Measurements from ENCODE around the gene NUDT16.

NUDT16 gene

DNA sequence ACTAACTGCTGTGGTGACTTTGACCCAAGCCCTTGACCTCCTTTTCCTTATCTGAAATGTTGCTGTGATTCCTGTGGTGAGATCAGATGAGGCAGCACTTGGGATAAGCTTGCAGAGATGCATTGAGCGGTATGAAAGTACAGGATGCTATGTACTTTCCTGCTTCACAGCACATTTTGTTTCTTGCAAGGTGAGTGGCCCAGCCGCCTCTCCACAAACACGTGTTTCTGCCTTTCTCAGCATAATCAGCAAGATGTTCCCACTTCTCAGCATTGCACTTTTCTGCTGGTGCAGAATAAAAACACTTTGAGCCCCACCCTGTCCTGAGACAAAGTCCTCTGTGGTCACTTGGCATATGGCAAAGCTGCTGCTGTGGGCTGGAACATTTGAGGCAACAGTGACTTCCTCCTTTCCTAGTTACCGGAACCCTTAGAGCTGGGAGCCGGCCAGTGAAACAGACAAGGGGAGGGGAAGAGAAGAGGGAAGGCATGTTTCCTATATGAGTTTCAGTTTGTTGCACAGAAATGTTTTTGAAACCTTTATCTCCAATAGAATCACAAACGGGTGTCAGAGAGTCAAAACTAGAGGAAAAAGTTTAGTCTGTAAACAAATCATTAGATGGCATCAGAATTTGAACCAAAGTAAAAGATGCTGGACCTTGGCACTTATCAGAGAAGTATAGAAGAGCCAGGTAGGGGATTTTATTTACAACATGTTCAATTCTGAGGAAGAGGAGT is 5.0 kb downstream of the NUDT16 start:
- no peak for DNase-seq (ENCODE audit: low read depth, low spot score)

DNA sequence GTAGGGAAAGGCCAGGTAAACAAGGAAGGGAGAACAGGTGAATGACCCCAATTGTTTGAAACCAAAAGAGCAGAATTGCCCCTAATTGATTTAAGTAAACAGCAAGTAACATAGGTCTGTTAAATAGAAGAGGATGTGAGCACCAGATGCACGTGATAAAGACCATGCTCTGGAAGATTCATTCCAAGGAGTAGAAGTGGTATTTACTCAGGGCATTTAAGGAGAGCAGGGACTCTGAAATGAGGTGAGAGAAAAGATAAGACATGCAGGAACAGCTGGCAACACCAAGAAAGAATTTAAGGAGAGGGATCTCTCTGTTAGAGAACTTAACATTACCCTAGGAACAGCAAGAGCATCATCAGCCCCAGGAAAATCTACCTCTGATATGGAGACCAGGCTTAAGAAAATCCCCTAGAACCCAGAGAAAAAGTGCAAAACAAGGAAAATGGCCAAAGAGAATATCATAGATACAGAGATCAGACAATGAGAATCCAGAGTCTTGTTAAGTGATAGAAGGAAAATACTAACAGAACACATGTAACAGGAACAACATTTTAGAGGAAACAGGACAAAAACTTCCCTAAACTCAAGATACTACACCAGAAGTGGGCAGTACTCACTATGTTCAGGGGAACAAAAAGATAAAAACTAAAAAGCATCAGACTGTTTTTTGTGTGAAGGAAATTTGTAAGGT is 6.4 kb downstream of the NUDT16 start:
- no peak for DNase-seq (ENCODE audit: low read depth, low spot score)

DNA sequence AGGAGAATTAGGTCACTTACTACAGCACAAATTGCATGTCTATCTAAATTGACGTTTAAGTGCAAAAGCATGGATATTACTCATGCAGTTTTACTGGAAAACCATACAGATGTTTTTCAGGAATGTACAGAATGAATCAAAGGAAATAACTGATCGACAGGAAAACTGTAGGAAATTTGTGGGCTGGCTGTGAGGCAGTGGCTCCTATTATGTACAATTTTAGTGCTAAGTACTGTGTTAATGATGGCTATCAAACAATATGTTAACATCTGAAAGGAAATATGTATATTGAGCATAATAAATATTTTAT is 6.9 kb downstream of the NUDT16 start:
- no peak for DNase-seq (ENCODE audit: low read depth, low spot score)

DNA sequence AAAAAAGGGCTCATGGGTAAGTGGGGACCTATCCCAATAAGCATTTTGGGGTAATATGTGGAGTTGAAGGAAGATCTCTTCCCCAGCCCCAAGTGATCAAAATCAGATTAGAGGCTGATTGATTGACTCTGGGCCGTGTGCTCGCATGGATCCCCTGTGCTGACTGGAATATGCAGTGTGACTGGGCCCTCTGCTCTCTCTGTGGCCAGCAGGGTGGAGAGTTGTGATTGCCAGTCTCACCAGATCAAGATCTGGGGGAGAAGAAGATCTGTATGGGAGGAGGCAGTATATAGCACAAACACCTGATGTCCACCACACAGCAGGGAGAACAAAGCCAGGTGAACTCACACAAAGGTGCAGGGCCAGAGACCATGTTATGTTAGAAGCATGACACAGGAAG is 8.8 kb downstream of the NUDT16 start:
- no peak for DNase-seq (ENCODE audit: low read depth, low spot score)

DNA sequence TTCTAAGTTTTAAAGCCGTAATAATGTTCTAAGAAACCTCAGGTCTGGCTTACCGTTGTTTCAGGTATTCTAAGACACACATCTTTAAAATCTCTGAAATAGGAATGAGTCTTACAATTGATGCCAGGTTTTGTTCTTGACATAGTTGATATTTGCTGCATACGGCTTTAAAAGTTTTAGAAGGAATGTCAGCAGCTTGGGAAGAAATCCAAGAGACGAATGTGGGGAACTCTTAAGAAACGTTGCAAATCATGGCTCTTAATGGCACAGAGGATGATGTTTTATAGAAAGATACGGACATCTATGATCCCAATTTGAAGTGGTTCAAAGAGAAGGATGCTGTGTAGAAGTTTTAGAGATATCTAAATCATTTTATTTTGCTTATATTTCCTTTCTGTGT is 11.5 kb downstream of the NUDT16 start:
- DNase-seq (ENCODE audit: low read depth, low spot score) = no peak

DNA sequence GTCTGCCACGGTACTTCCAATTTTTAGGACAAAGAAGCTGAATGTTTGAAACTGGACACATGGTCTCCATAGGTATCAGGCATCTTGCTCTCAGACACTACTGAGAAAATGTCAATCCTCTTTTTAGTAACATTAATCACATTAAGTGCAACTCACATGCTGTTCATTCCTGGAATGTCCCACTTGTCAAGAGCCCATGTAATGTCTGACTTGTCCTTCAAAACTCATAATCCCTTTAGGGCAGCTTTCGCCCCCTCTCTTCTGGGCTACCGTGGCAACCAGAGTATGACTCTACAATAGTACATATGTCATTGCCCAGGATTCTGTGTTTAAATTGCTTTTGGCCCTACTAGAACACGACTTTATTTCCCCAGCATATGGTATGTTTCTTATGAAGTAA is 12.3 kb downstream of the NUDT16 start:
- DNase-seq (ENCODE audit: low read depth, low spot score) = no peak

DNA sequence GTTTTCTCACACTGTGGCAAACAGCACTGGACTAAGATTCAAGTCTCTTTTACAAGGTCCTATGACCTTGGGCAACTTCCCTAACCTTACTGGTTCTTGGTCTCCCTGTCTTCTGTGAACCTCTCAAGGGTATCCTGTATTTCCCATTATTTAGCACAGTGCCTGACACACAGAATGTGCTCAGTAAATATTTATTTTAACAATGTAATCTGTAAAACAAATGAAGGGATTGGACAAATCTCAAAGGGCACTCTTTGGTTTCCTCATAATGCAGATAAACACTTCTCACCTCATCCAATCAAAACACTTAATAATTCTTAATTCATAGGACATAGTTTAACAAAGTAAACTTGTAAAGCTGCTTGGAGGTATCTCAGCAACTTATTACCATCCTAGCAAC is 12.8 kb downstream of the NUDT16 start:
- no peak for DNase-seq (ENCODE audit: low read depth, low spot score)

DNA sequence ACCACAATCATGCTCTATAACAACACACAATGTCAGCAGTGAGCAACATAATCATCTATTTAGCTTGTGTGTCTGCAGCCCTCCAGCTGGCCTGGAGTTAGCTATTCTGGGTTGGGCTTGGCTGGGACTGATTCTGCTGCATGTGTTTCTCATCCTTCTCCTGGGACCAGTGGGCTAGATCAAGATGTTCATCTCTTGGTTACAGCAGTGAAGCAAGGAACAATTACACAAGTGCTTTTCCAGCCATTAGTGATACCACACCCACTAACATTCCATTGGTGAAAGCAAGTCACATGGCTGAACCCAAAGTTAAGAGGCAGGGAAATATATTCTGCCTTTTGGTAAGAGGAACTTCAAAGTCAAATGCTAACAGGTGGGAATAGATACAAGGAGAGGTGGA is 14.6 kb downstream of the NUDT16 start:
- no peak for DNase-seq (ENCODE audit: low read depth, low spot score)

DNA sequence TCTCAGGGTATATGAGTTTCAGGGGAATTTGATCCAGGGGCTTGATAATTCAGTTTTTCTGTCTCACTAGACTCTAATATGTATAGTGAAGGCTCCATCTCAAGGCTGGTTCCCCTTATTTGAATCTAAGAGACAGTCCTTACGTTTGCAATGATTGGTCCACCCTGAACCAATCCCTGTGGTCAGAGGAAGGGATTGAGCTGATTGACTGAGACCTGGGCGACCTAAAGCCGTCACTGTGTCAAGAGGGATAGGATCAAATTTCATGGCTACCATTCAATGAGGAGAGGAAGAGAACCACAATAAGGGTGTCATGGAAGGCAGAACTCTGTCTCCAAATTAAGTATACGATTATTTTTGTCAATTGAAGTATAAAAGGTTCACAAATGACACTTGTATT is 16.3 kb downstream of the NUDT16 start:
- no peak for DNase-seq (ENCODE audit: low read depth, low spot score)

DNA sequence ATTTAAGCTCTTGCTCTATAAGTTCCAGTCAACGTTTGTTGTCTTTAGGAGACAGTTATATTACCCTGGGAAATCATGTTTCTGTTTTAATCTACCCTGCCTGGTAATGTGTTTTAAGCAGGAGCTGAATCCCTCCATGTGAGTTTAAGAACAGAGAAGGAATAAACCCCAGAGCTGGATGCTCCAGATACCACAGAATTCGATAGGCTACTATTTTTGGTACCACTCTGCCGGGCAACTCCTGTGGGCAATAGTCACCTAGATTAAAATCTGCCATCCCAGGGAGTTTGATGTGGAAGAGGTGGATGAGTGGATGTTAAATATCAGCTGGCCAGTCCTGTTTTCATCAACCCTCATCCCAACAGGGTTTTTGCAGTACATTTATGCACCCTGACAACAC is 20.4 kb downstream of the NUDT16 start:
- DNase-seq (ENCODE audit: low read depth, low spot score) = no peak

DNA sequence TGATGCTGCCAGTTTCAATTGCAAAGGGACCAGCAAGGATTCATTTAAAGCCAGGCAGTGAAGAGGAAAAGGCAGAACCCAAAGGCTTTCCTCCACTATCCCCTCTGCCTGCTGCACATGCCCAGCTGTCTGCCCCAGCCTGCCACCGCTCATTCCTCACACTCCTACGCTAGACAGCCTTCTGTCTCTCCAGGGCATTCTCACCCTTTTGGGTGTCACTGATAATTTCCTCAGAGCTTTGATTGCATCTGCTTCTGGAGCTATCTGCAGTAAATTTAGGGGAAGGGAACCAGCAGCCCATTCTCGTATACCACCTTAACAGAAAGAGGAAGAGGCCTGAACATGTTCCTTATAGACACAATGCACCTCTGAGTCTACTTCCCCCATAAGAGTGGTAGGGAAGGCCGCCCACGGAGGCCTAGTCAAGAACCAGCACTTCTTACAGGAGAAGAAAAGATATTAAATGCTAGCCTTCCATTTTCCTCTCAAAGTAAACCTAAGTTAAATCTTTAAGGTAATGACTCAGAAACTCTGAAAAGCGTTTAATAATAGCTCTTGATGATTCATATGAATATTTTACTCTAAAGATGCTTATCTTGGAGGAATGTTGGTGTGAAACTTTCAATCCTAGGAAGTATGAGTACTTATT is 20.9 kb downstream of the NUDT16 start:
- no peak for DNase-seq (ENCODE audit: low read depth, low spot score)

DNA sequence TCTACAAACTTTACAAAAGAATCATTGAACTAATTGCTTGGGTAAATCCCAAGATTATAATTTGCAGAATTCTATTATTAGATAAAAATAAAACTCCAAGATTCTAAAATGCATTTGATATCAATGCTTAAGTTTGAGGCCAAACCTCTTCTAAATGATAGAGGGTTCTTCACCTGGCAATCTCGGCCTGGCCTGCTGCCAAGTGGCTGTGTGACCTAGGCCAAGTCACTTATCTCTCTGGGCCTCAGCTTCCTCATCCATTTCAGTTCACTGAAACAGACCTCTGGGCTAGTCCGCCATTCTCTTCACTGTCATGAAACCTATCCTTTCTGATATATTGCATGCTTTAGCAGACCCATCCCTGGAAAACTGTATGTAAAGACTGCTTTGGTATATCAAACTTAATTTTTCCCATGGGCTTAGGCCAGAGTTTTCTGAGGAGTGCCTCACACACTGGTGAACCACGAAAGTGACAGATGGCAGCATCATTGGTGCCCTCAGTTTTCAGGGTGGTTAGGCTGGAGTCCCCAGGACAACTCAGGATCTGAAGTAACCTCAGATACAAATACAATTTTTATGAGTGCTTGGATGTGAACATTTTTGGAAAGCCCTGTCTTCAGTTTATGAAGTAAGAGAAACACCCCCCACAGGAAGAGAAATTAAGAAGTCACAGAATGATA is 21.8 kb downstream of the NUDT16 start:
- DNase-seq (ENCODE audit: low read depth, low spot score) = no peak

DNA sequence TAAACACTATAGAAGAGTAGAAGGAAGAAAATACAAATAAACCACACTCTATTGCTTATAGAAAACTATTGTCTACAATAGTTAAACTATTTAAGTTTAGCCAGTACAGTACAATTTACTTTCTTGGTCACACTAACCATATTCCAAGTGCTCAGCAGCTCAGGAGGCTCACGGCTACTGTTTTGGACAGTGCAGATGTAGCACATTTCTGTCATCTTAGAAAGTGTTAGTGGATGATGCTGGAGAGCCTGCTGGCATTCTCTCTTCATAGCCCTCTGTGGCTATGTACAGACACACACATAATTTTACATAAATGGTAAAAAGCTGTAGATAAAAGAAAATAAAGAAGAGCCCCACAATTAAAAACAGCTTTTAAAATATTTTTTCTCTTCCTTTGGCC is 23.8 kb downstream of the NUDT16 start:
- no peak for DNase-seq (ENCODE audit: low read depth, low spot score)

DNA sequence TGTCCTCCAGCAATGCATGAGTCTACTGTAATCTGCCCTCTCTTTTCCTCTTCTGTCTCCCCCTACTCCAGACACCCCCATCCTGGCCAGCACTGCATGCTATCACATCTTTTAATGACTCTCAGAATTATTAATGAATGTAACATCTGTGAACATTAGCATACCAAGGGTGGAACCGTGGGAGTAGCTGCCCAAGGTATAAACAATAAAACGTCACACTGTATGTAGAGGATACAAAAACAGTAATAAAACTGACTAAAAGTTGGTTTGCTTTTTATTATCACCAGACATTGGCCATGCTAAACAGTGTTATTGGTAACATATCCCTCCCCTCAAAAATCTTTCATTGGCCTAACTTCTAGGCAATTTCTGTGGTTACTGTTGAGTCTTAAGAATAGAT is 24.7 kb downstream of the NUDT16 start:
- no peak for DNase-seq (ENCODE audit: low read depth, low spot score)

DNA sequence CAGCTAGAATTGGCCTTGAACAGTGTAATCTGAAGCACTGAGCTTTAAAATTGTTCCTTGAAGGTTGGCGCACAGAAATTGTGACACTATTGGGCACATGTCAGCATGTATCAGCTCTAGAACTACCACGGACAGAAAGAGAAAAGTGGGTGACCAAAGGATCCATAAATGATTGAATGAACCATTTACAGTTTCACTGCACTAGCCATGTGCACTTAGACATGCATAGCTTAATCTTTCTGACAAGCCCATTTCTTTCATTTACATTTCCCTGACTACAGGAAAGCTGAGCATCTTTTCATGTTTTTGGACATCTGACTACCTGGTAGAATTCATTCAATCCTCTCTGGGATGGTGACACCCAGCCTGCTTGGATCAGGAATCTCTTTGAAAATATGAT is 36.2 kb downstream of the NUDT16 start:
- no peak for DNase-seq (ENCODE audit: low read depth, low spot score)

DNA sequence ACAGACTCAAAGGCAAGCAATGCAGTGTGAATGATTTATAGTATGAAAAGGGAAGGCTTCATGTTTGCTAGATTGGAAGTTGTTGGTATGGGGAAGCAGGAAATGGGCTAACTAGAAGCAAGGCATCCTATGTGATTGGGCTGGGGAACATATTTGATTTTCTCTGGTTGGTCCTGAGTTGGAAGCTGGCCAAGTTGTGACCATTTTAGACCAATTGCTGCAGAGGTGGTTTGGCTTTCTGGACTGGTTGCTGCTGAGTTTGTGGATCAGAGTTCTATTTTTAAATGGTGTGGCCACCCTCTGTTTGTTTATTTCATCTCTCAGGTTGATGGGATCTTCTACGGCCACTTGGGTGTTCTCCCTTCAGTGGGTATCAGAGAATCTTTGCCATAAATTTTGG is 39.7 kb downstream of the NUDT16 start:
- no peak for DNase-seq (ENCODE audit: low read depth, low spot score)

DNA sequence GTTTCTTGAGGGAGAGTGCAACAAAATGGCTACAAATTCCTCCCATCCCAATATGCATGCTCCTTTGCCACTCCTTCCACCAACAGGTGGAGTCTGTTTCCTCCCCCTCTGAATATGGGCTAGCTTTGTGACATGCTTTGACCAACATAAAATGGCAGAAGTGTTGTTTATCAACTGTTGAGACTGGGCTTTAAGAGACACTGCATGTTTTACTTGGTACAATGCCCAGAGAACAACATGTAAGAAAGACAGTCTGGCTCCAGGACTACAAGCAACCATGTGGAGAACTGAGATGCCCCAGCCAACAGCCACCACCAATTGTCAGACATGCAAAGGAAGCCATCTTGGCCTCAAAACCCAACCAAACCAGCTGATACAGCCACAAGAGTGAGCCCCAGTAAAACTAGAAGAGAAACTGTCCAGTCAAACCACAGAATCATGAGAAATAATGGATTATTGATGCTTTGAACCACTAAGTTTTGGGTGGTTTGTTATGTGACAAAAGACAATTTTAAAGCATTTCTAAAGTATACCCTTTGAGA is 40.5 kb downstream of the NUDT16 start:
- no peak for DNase-seq (ENCODE audit: low read depth, low spot score)

DNA sequence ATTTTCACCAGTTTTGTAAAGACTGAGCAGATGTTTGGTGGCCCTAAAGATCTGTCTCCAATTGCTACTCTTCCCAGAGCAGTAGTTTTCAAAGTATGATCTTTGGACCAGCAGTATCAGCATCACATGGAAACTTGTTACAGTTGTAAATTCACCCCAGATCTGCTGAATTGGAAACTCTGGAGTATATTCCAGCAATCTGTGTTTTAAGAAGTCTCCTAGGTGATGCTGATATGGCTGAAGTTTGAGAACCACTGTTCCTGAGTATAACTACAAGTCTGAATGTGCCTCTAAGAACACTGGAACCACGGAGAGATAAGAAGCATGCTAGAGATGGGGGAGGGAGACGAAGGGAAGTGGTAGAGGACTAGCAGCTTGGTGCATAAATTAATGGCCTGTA is 45.7 kb downstream of the NUDT16 start:
- DNase-seq (ENCODE audit: low read depth, low spot score) = no peak

DNA sequence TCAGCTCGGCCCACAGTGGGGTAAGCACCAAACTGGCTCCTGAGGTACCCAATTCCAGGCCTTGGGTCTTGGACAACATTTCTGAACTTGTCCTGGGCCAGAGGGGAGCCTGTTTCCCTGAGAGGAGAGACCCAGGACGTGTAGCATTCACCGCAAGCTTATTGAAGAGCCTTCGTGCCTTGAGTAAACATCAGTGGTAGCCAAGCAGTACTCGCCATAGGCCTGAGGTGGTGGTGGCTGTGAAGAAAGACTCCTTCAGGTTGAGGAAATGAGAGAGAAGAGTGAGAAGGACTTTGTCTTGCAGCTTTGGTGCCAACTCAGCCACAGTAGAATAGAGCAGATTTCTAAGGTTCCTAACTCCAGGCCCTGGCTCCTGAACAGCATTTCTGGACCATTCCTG is 50.2 kb downstream of the NUDT16 start:
- no peak for DNase-seq (ENCODE audit: low read depth, low spot score)

DNA sequence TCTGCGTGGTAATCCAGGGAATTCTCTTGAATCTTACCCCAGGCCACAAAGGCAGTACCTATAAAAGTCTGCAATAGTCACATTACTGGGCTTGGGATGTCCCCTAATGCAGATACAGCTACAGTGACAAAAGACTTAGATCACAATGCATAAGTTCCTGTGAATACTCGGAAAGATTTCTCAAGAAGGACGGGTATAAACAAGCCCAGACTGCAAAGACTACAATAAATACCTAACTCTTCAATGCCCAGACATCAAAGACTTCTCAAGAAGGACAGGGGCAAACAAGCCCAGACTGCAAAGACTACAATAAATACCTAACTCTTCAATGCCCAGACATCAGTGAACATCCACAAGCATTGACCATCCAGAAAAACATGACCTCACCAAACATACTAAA is 50.9 kb downstream of the NUDT16 start:
- no peak for DNase-seq (ENCODE audit: low read depth, low spot score)

DNA sequence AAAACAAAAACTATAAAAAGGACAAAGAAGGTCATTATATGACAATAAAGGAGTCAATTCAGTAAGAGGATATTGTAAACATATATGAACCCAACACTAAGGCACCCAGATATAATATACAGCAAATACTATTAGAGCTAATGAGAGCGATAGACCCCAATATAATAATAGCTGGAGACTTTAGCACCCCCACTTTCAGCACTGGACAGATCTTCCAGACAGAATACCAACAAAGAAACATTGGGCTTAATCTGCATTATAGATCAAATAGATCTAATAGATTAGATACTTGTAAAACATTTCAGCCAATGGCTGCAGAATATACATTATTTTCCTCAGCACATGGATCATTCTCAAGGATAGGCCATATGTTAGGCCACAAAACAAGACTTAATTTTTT is 53.4 kb downstream of the NUDT16 start:
- DNase-seq (ENCODE audit: low read depth, low spot score) = no peak
